ENCODE measurements around the gene NEUROD4.

NEUROD4 gene

GRCh38 chr12:55058082-55058481, 38.3 kb downstream of the NEUROD4 start:
- in situ Hi-C loops (cut with HindIII; ENCODE audit: low sequenced_read_pairs): no loop called here

GRCh38 chr12:55058776-55059175, 39.0 kb downstream of the NEUROD4 start:
- in situ Hi-C loops (cut with HindIII; ENCODE audit: low sequenced_read_pairs): no loop called here

- in situ Hi-C loops (cut with HindIII; ENCODE audit: low sequenced_read_pairs): no loop called here
These were observed 40.7 kb downstream of the NEUROD4 start for GRCh38 chr12:55060470-55060869.

GRCh38 chr12:55061024-55061423, 41.2 kb downstream of the NEUROD4 start:
- in situ Hi-C loops (cut with HindIII; ENCODE audit: low sequenced_read_pairs): no loop called here

- in situ Hi-C loops (cut with HindIII; ENCODE audit: low sequenced_read_pairs): no loop called here
These were observed 43.5 kb downstream of the NEUROD4 start for GRCh38 chr12:55063291-55063690.

- in situ Hi-C loops (cut with HindIII; ENCODE audit: low sequenced_read_pairs): no loop called here
These were observed 45.8 kb downstream of the NEUROD4 start for GRCh38 chr12:55065535-55065934.

- in situ Hi-C loops (cut with HindIII; ENCODE audit: low sequenced_read_pairs): no loop called here
These were observed 47.9 kb downstream of the NEUROD4 start for GRCh38 chr12:55067701-55068100.

GRCh38 chr12:55068416-55069010, 48.7 kb downstream of the NEUROD4 start:
- in situ Hi-C loops (cut with HindIII; ENCODE audit: low sequenced_read_pairs): no loop called here

- in situ Hi-C loops (cut with HindIII; ENCODE audit: low sequenced_read_pairs): no loop called here
These were observed 52.3 kb downstream of the NEUROD4 start for GRCh38 chr12:55072083-55072482.

GRCh38 chr12:55073043-55074022, 53.6 kb downstream of the NEUROD4 start:
- in situ Hi-C loops (cut with HindIII; ENCODE audit: low sequenced_read_pairs): no loop called here

GRCh38 chr12:55074806-55075205, 55.0 kb downstream of the NEUROD4 start:
- in situ Hi-C loops (cut with HindIII; ENCODE audit: low sequenced_read_pairs): loop anchor here (5.0 kb wide), 1 partner anchor 78 kb away; no protein-coding TSS in a partner anchor

Measured in endothelial cell of hepatic sinusoid (primary cell).